Liver (tissue), 9 donors: ENCODE data around the gene SYNPR. TPM values are rescaled to one million over a fixed set of nuclear protein-coding genes. Genes with fewer than 3 reads are reported as not detected.

Source experiments
- DNase-seq: peaks from one replicate; pipeline ENCODE4 v3.0.0-alpha.2; 2017; ENCODE audit warnings: low spot score
- H3K27ac ChIP-seq, 2 donors: one replicate each; pipeline ENCODE4 v1.7.0; 2013; ENCODE audit warnings: inconsistent platforms in 2 of 2, low read length in 2 of 2, control low read depth in 1 of 2, low read depth in 1 of 2, mild to moderate bottlenecking in 1 of 2
- H3K27me3 ChIP-seq, 4 donors: one replicate each; pipeline versions ENCODE4 v1.6.1 to v1.7.0; 2013; ENCODE audit warnings: low read length in 3 of 4, inconsistent platforms in 1 of 4, mild to moderate bottlenecking in 1 of 4, moderate library complexity in 1 of 4; ENCODE audit not compliant: control insufficient read depth in 4 of 4, insufficient read depth in 4 of 4
- H3K36me3 ChIP-seq, 4 donors: one replicate each; pipeline versions ENCODE4 v1.6.1 to v1.7.0; 2013; ENCODE audit warnings: low read length in 3 of 4, mild to moderate bottlenecking in 3 of 4, low read depth in 1 of 4, moderate library complexity in 1 of 4; ENCODE audit not compliant: control insufficient read depth in 4 of 4, insufficient read depth in 3 of 4
- H3K4me1 ChIP-seq, 4 donors: one replicate each; pipeline versions ENCODE4 v1.6.1 to v1.7.0; 2013; ENCODE audit warnings: low read length in 3 of 4, mild to moderate bottlenecking in 3 of 4, moderate library complexity in 1 of 4; ENCODE audit not compliant: control insufficient read depth in 4 of 4, insufficient read depth in 4 of 4
- H3K4me3 ChIP-seq, 3 donors: one replicate each; pipeline versions ENCODE4 v1.6.1 to v1.7.0; 2013; ENCODE audit warnings: low read length in 3 of 3, control low read depth in 1 of 3, low read depth in 1 of 3, mild to moderate bottlenecking in 1 of 3
- H3K9ac ChIP-seq, 2 donors: one replicate each; pipeline ENCODE4 v1.7.0; 2013; ENCODE audit warnings: low read length in 2 of 2, mild to moderate bottlenecking in 2 of 2, moderate library complexity in 2 of 2, control low read depth in 1 of 2, low read depth in 1 of 2
- H3K9me3 ChIP-seq, 4 donors: one replicate each; pipeline versions ENCODE4 v1.6.1 to v1.7.0; 2013; ENCODE audit warnings: low read length in 3 of 4; ENCODE audit not compliant: control insufficient read depth in 4 of 4
- ATF3 ChIP-seq: IDR thresholded peaks from 2 replicates; pipeline ENCODE4 v1.6.1; 2016; ENCODE audit warnings: antibody characterized with exemption
- CTCF ChIP-seq: fragments of 150-350 bp; IDR thresholded peaks from 2 replicates; pipeline ENCODE4 v1.5.1; 2017; ENCODE audit warnings: improper control_type of control experiment, low read depth, low read length; ENCODE audit not compliant: missing input control
- EGR1 ChIP-seq, 2 donors: IDR thresholded peaks; 2 replicates each; pipeline ENCODE4 v1.6.1; 2016 to 2018; ENCODE audit warnings: antibody characterized with exemption in 2 of 2, low read depth in 2 of 2
- FOXA1 ChIP-seq: IDR thresholded peaks from 2 replicates; pipeline ENCODE4 v1.6.1; 2016; ENCODE audit warnings: antibody characterized with exemption
- FOXA2 ChIP-seq: IDR thresholded peaks from 2 replicates; pipeline ENCODE4 v1.6.1; 2016; ENCODE audit warnings: antibody characterized with exemption
- GABPA ChIP-seq, 2 donors: IDR thresholded peaks in 1 of 2; conservative IDR thresholded peaks in 1 of 2; 2 replicates each; pipeline ENCODE4 v1.6.1; 2016; ENCODE audit warnings: antibody characterized with exemption in 2 of 2, mild to moderate bottlenecking in 1 of 2, moderate library complexity in 1 of 2
- HNF4A ChIP-seq, 2 donors: conservative IDR thresholded peaks; 2 replicates each; pipeline ENCODE4 v1.6.1; 2016; ENCODE audit warnings: antibody characterized with exemption in 2 of 2, mild to moderate bottlenecking in 2 of 2
- HNF4G ChIP-seq: IDR thresholded peaks from 2 replicates; pipeline ENCODE4 v1.6.1; 2016; ENCODE audit warnings: antibody characterized with exemption
- JUND ChIP-seq, 2 donors: IDR thresholded peaks; 2 replicates each; pipeline ENCODE4 v1.6.1; 2016; ENCODE audit warnings: antibody characterized with exemption in 2 of 2
- NR2F2 ChIP-seq: IDR thresholded peaks from 2 replicates; pipeline ENCODE4 v1.6.1; 2016; ENCODE audit warnings: antibody characterized with exemption
- RAD21 ChIP-seq, 2 donors: IDR thresholded peaks; 2 replicates each; pipeline ENCODE4 v1.6.1; 2016; ENCODE audit warnings: antibody characterized with exemption in 2 of 2, mild to moderate bottlenecking in 2 of 2
- RXRA ChIP-seq, 2 donors: IDR thresholded peaks; 2 replicates each; pipeline ENCODE4 v1.6.1; 2017 to 2018; ENCODE audit warnings: antibody characterized with exemption in 2 of 2, mild to moderate bottlenecking in 1 of 2
- SP1 ChIP-seq: IDR thresholded peaks from 2 replicates; pipeline ENCODE4 v1.6.1; 2018; ENCODE audit warnings: antibody characterized with exemption, mild to moderate bottlenecking
- TAF1 ChIP-seq: conservative IDR thresholded peaks from 2 replicates; pipeline ENCODE4 v1.6.1; 2016; ENCODE audit warnings: antibody characterized with exemption, mild to moderate bottlenecking
- YY1 ChIP-seq: IDR thresholded peaks from 2 replicates; pipeline ENCODE4 v1.6.1; 2016; ENCODE audit warnings: antibody characterized with exemption, mild to moderate bottlenecking
- ZBTB33 ChIP-seq: IDR thresholded peaks from 2 replicates; pipeline ENCODE4 v1.6.1; 2016; ENCODE audit warnings: antibody characterized with exemption
- WGBS: extraction: QIAGEN DNeasy Blood & Tissue Kit; methylation state at CpG from one replicate; pipeline ENCODE4 v1.1.7; 2013; 5-methylcytosine and 5-hydroxymethylcytosine counted together
- polyA plus RNA-seq, 2 donors: library from polyadenylated mRNA; stranded (reverse) in 1 of 2; unstranded in 1 of 2; fragments of 200-250 nt in 1 of 2; fragments of >200 nt in 1 of 2; fragmentation: Nextera tagmentation in 1 of 2; extraction: Ambion mirVana in 1 of 2; gene quantifications; one replicate each; pipeline versions ENCODE4 v1.2.1 to v1.2.3, GENCODE V29; 2013 to 2015
- total RNA-seq, 2 donors: library from RNA; depleted of rRNA; stranded (reverse); fragments of >200 nt; gene quantifications; one replicate each; pipeline ENCODE4 v1.2.3, GENCODE V29; 2014
- TF ChIP-seq, protein P1 (sequence below): IDR thresholded peaks from 2 replicates; pipeline ENCODE4 v1.6.1; 2016; ENCODE audit warnings: antibody characterized with exemption, mild to moderate bottlenecking
- TF ChIP-seq, protein P2 (sequence below): IDR thresholded peaks from 2 replicates; pipeline ENCODE4 v1.6.1; 2016; ENCODE audit warnings: antibody characterized with exemption
- donor health status: healthy.
- donor health status: healthy.
- donor health status: healthy.
- donor health status: healthy.
- donor health status: healthy.

Gene SYNPR
- total and polyA plus RNA-seq, 4 donors, result not detected

DNA sequence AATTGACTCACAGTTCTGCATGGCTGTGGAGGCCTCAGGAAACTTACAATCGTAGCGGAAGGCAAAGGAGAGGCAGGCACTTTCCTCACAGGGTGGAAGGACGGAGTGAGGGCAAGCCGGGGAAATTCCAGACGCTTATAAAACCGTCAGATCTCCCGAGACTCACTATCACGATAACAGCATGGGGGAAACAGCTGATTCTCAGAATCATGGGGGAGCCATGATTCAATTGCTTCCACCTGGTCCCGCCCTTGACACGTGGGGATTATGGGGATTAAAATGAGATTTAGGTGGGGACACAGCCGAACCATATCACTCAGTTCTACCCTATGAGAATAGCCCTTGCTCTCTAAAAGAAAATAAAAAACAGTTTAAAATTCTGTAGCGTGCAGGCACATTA, 13.4 kb upstream of the SYNPR start:
- H3K27me3 ChIP-seq, result no peaks in the 10 kb centered on the region
- H3K4me3 ChIP-seq, result no peak overlapping the region
- H3K27ac ChIP-seq, result no peak overlapping the region
- WGBS, result 63% methylated on average over 12 of the region's 12 CpGs
- no peaks in the 10 kb centered on the region for H3K9me3 ChIP-seq
- TF ChIP-seq NR2F2, result no peak
- no peak for TF ChIP-seq EGR1 (IDR thresholded peaks at IDR 0.05; ENCODE audit: low read depth in 2 of 2)
- no peak for TF ChIP-seq CTCF
- TF ChIP-seq RAD21 (IDR thresholded peaks at IDR 0.05), result no peak
- TF ChIP-seq, protein P1, sequence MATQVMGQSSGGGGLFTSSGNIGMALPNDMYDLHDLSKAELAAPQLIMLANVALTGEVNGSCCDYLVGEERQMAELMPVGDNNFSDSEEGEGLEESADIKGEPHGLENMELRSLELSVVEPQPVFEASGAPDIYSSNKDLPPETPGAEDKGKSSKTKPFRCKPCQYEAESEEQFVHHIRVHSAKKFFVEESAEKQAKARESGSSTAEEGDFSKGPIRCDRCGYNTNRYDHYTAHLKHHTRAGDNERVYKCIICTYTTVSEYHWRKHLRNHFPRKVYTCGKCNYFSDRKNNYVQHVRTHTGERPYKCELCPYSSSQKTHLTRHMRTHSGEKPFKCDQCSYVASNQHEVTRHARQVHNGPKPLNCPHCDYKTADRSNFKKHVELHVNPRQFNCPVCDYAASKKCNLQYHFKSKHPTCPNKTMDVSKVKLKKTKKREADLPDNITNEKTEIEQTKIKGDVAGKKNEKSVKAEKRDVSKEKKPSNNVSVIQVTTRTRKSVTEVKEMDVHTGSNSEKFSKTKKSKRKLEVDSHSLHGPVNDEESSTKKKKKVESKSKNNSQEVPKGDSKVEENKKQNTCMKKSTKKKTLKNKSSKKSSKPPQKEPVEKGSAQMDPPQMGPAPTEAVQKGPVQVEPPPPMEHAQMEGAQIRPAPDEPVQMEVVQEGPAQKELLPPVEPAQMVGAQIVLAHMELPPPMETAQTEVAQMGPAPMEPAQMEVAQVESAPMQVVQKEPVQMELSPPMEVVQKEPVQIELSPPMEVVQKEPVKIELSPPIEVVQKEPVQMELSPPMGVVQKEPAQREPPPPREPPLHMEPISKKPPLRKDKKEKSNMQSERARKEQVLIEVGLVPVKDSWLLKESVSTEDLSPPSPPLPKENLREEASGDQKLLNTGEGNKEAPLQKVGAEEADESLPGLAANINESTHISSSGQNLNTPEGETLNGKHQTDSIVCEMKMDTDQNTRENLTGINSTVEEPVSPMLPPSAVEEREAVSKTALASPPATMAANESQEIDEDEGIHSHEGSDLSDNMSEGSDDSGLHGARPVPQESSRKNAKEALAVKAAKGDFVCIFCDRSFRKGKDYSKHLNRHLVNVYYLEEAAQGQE, result no peak
- TF ChIP-seq JUND (IDR thresholded peaks at IDR 0.05), result no peak
- TF ChIP-seq, protein P2, sequence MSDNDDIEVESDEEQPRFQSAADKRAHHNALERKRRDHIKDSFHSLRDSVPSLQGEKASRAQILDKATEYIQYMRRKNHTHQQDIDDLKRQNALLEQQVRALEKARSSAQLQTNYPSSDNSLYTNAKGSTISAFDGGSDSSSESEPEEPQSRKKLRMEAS, result no peak
- TF ChIP-seq ZBTB33, result no peak
- no peak for TF ChIP-seq HNF4A (conservative IDR thresholded peaks at IDR 0.05)
- no peak for TF ChIP-seq YY1
- no peak for TF ChIP-seq TAF1
- TF ChIP-seq FOXA1, result no peak
- no peak for TF ChIP-seq GABPA (IDR thresholded peaks at IDR 0.05 in 1 of 2, conservative IDR thresholded peaks at IDR 0.05 in 1 of 2)
- no peak for TF ChIP-seq FOXA2
- no peak for TF ChIP-seq HNF4G
- no peak for TF ChIP-seq SP1
- TF ChIP-seq RXRA (IDR thresholded peaks at IDR 0.05), result no peak
- no peak for TF ChIP-seq ATF3
- DNase-seq, result no peak
- H3K4me1 ChIP-seq, result no peaks in the 10 kb centered on the region
- H3K36me3 ChIP-seq, result no peaks in the 10 kb centered on the region
- H3K9ac ChIP-seq, result no peak overlapping the region
